Activated T-helper 2 cell treated with anti-CD3 and anti-CD28 coated beads, Interferon-gamma antibody, Interleukin-2, Interleukin-4, amounts not matched to agents 10 μg/mL and 5 μg/mL and 100 μg/mL, durations not matched to agents 14 hours and 24 hours and 36 hours (primary cell): ENCODE measurements around the gene FAM98B. TPM values are rescaled to one million over a fixed set of nuclear protein-coding genes. Genes with fewer than 3 reads are reported as not detected.
"Not testable (repeated sequence)": the region's sequence is repeated elsewhere in the genome, so short reads cannot be mapped to it uniquely, and the experiment has no call there.

ENCODE experiments used
- DNase-seq: peaks from one replicate; pipeline ENCODE4 v3.0.0; 2021; ENCODE audit warnings: low spot score
- H3K27ac Mint-ChIP-seq: one replicate; pipeline ENCODE4 v1.8.0; 2021; ENCODE audit warnings: mixed read lengths
- H3K27me3 Mint-ChIP-seq: one replicate; pipeline ENCODE4 v1.8.0; 2021; ENCODE audit warnings: low read depth, mixed read lengths
- H3K36me3 Mint-ChIP-seq: one replicate; pipeline ENCODE4 v1.8.0; 2021; ENCODE audit warnings: low read depth, mixed read lengths
- H3K4me1 Mint-ChIP-seq: one replicate; pipeline ENCODE4 v1.8.0; 2021; ENCODE audit warnings: low read depth, mixed read lengths
- H3K4me3 Mint-ChIP-seq: one replicate; pipeline ENCODE4 v1.8.0; 2021; ENCODE audit warnings: low read depth, mild to moderate bottlenecking, moderate library complexity, mixed read lengths
- H3K9me3 Mint-ChIP-seq: one replicate; pipeline ENCODE4 v1.8.0; 2021; ENCODE audit warnings: mixed read lengths
- intact Hi-C: fragments of 100-400 bp; cut with micrococcal nuclease; formaldehyde crosslinking; loops from one replicate; pipeline ENCODE4 v1.15.1; 2023
- total RNA-seq: library from RNA; stranded (reverse); gene quantifications from 2 replicates; pipeline ENCODE4 v1.2.3, GENCODE V29; 2022

FAM98B gene
- total RNA-seq = 53.9 and 56.5 TPM in 2 replicates

- Mint-ChIP-seq H3K27ac (peak within 1 kb of the TSS; percentile 91), H3K9me3 (no peaks in the 10 kb centered on the region), H3K27me3 (peaks cover 24% of the 10 kb centered on the region), H3K36me3 (peaks cover 5% of the 10 kb centered on the region), H3K4me1 (peaks cover 19% of the 10 kb centered on the region), H3K4me3 (peak within 1 kb of the TSS; percentile 87)
- intact Hi-C loops = loop anchor here (2.0 to 5.0 kb wide), 2 partner anchors 103 to 158 kb away; no protein-coding TSS in a partner anchor
- DNase-seq = peak; percentile 84
These were observed at the start of gene FAM98B for GRCh38 chr15:38453971-38454695. FAM98B (plus strand) TSS chr15:38454127; CDS start chr15:38454162, 35 bp downstream.

GRCh38 chr15:38406436-38406835 is 47.5 kb upstream of the FAM98B start:
- H3K9me3 Mint-ChIP-seq = no peaks in the 10 kb centered on the region
- H3K27ac Mint-ChIP-seq = no peak overlapping the region
- intact Hi-C loops = no loop called here
- no peaks in the 10 kb centered on the region for H3K4me1 Mint-ChIP-seq
- H3K4me3 Mint-ChIP-seq = no peak overlapping the region
- H3K36me3 Mint-ChIP-seq = no peaks in the 10 kb centered on the region
- no peak for DNase-seq
- H3K27me3 Mint-ChIP-seq = peaks cover 22% of the 10 kb centered on the region

- no peak overlapping the region for H3K4me3 Mint-ChIP-seq
- intact Hi-C loops = no loop called here
- H3K36me3 Mint-ChIP-seq = no peaks in the 10 kb centered on the region
- no peaks in the 10 kb centered on the region for H3K9me3 Mint-ChIP-seq
- peaks cover 31% of the 10 kb centered on the region for H3K27me3 Mint-ChIP-seq
- H3K27ac Mint-ChIP-seq = no peak overlapping the region
- no peaks in the 10 kb centered on the region for H3K4me1 Mint-ChIP-seq
- DNase-seq = no peak
These were observed 45.4 kb upstream of the FAM98B start for GRCh38 chr15:38408576-38408975.

GRCh38 chr15:38411902-38412301 is 42.0 kb upstream of the FAM98B start:
- intact Hi-C loops = no loop called here
- no peak overlapping the region for H3K27ac Mint-ChIP-seq
- H3K27me3 Mint-ChIP-seq = peaks cover 33% of the 10 kb centered on the region
- H3K4me1 Mint-ChIP-seq = no peaks in the 10 kb centered on the region
- DNase-seq = no peak
- no peaks in the 10 kb centered on the region for H3K9me3 Mint-ChIP-seq
- no peak overlapping the region for H3K4me3 Mint-ChIP-seq
- no peaks in the 10 kb centered on the region for H3K36me3 Mint-ChIP-seq

GRCh38 chr15:38412466-38412865 is 41.5 kb upstream of the FAM98B start:
- intact Hi-C loops = no loop called here
- Mint-ChIP-seq H3K27me3 (peaks cover 33% of the 10 kb centered on the region), H3K36me3 (no peaks in the 10 kb centered on the region), H3K4me1 (no peaks in the 10 kb centered on the region), H3K9me3 (no peaks in the 10 kb centered on the region), H3K27ac (no peak overlapping the region), H3K4me3 (no peak overlapping the region)
- DNase-seq = no peak

- Mint-ChIP-seq H3K4me3 (no peak overlapping the region), H3K36me3 (no peaks in the 10 kb centered on the region), H3K9me3 (no peaks in the 10 kb centered on the region), H3K4me1 (no peaks in the 10 kb centered on the region), H3K27ac (no peak overlapping the region), H3K27me3 (peaks cover 40% of the 10 kb centered on the region)
- intact Hi-C loops = no loop called here
- no peak for DNase-seq
These were observed 39.6 kb upstream of the FAM98B start for GRCh38 chr15:38414357-38414756.

GRCh38 chr15:38421069-38421690 is 32.7 kb upstream of the FAM98B start:
- Mint-ChIP-seq H3K4me1 (peaks cover 11% of the 10 kb centered on the region), H3K36me3 (no peaks in the 10 kb centered on the region), H3K27me3 (peaks cover 40% of the 10 kb centered on the region), H3K4me3 (no peak overlapping the region), H3K9me3 (peaks cover 3% of the 10 kb centered on the region), H3K27ac (no peak overlapping the region)
- no peak for DNase-seq
- intact Hi-C loops = no loop called here

- H3K9me3 Mint-ChIP-seq = peaks cover 3% of the 10 kb centered on the region
- H3K27ac Mint-ChIP-seq = no peak overlapping the region
- H3K36me3 Mint-ChIP-seq = no peaks in the 10 kb centered on the region
- no peak overlapping the region for H3K4me3 Mint-ChIP-seq
- peaks cover 11% of the 10 kb centered on the region for H3K4me1 Mint-ChIP-seq
- peaks cover 41% of the 10 kb centered on the region for H3K27me3 Mint-ChIP-seq
- no peak for DNase-seq
- intact Hi-C loops = no loop called here
These were observed 29.8 kb upstream of the FAM98B start for GRCh38 chr15:38424101-38424552.

GRCh38 chr15:38425269-38425668 is 28.7 kb upstream of the FAM98B start:
- H3K27me3 Mint-ChIP-seq = peaks cover 39% of the 10 kb centered on the region
- H3K9me3 Mint-ChIP-seq = peaks cover 3% of the 10 kb centered on the region
- intact Hi-C loops = no loop called here
- DNase-seq = no peak
- no peak overlapping the region for H3K27ac Mint-ChIP-seq
- peaks cover 11% of the 10 kb centered on the region for H3K4me1 Mint-ChIP-seq
- H3K36me3 Mint-ChIP-seq = no peaks in the 10 kb centered on the region
- no peak overlapping the region for H3K4me3 Mint-ChIP-seq

GRCh38 chr15:38427380-38427779 is 26.5 kb upstream of the FAM98B start:
- H3K27ac Mint-ChIP-seq = no peak overlapping the region
- H3K36me3 Mint-ChIP-seq = no peaks in the 10 kb centered on the region
- no peak for DNase-seq
- peaks cover 3% of the 10 kb centered on the region for H3K9me3 Mint-ChIP-seq
- peaks cover 10% of the 10 kb centered on the region for H3K4me1 Mint-ChIP-seq
- H3K4me3 Mint-ChIP-seq = no peak overlapping the region
- H3K27me3 Mint-ChIP-seq = peaks cover 38% of the 10 kb centered on the region
- intact Hi-C loops = no loop called here

GRCh38 chr15:38430106-38430760 is 23.7 kb upstream of the FAM98B start:
- intact Hi-C loops = no loop called here
- peaks cover under 1% of the 10 kb centered on the region for H3K9me3 Mint-ChIP-seq
- H3K36me3 Mint-ChIP-seq = no peaks in the 10 kb centered on the region
- H3K4me1 Mint-ChIP-seq = no peaks in the 10 kb centered on the region
- no peak for DNase-seq
- peaks cover 46% of the 10 kb centered on the region for H3K27me3 Mint-ChIP-seq
- no peak overlapping the region for H3K4me3 Mint-ChIP-seq
- H3K27ac Mint-ChIP-seq = no peak overlapping the region

GRCh38 chr15:38436993-38437392 is 16.9 kb upstream of the FAM98B start:
- Mint-ChIP-seq H3K27ac (no peak overlapping the region), H3K36me3 (no peaks in the 10 kb centered on the region), H3K9me3 (no peaks in the 10 kb centered on the region), H3K27me3 (peaks cover 57% of the 10 kb centered on the region), H3K4me3 (no peak overlapping the region), H3K4me1 (peaks cover 8% of the 10 kb centered on the region)
- intact Hi-C loops = no loop called here
- DNase-seq = no peak

GRCh38 chr15:38437603-38438002 is 16.3 kb upstream of the FAM98B start:
- H3K36me3 Mint-ChIP-seq, H3K4me3 Mint-ChIP-seq, H3K9me3 Mint-ChIP-seq, DNase-seq, H3K27ac Mint-ChIP-seq, intact Hi-C loops, H3K4me1 Mint-ChIP-seq: not testable (repeated sequence)
- peaks cover 54% of the 10 kb centered on the region for H3K27me3 Mint-ChIP-seq
